Spleen (tissue), 7 donors: Measurements from ENCODE around the gene METTL2A.

Experiments
- CTCF ChIP-seq, 11 experiments: fragments of 200-600 bp in 7 of 11; fragments of 450-650 bp in 4 of 11; sonication (generic) in 4 of 11; IDR thresholded peaks in 8 of 11; conservative IDR thresholded peaks in 3 of 11; 1 replicate in 7 of 11; 2 replicates in 4 of 11; pipeline versions ENCODE4 v1.4.0 to v1.8.0; 2016 to 2021; ENCODE audit warnings: antibody characterized with exemption in 11 of 11, inconsistent platforms in 4 of 11, mild to moderate bottlenecking in 1 of 11
- POLR2A ChIP-seq, 3 donors: fragments of 450-650 bp; IDR thresholded peaks; one replicate each; pipeline ENCODE4 v1.5.1; 2017; ENCODE audit warnings: antibody characterized with exemption in 3 of 3, mild to moderate bottlenecking in 1 of 3
- POLR2AphosphoS5 ChIP-seq, 3 donors: sonication (generic); formaldehyde crosslinking; IDR thresholded peaks; one replicate each; pipeline ENCODE4 v1.5.1; 2017; ENCODE audit warnings: antibody characterized with exemption in 3 of 3
- donor health status: DM: no; HTN: no; CAD: no; lungs with moderate emphysema.
- donor health status: DM: no; HTN: no; CAD: no.
- donor health status: DM: no; HTN: no; CAD: no.

GRCh38 chr17:62456016-62456415 is 32.3 kb downstream of the METTL2A start:
- TF ChIP-seq CTCF (IDR thresholded peaks at IDR 0.05 in 8 of 11, conservative IDR thresholded peaks at IDR 0.05 in 3 of 11) (no peak), POLR2A (IDR thresholded peaks at IDR 0.05) (no peak), POLR2AphosphoS5 (IDR thresholded peaks at IDR 0.05) (no peak)
